SH-SY5Y (cell line): ENCODE measurements around the gene DZIP3.

Experiments
- GATA2 ChIP-seq: IDR thresholded peaks from 2 replicates; pipeline ENCODE4 v1.6.1; 2011; ENCODE audit warnings: mild to moderate bottlenecking, low read depth, low read length
- GATA3 ChIP-seq: IDR thresholded peaks from 2 replicates; pipeline ENCODE4 v1.6.1; 2011; ENCODE audit warnings: low read depth, mild to moderate bottlenecking, low read length, moderate library complexity

- TF ChIP-seq GATA2 = no peak
- TF ChIP-seq GATA3 = no peak
Measured at GRCh38 chr3:108548304-108548703, 41.2 kb upstream of the DZIP3 start.
